ENCODE results near the gene GPR21. TPM values are rescaled to one million over a fixed set of nuclear protein-coding genes. Genes with fewer than 3 reads are reported as not detected.

GPR21 gene
- total RNA-seq, 2 donors from 2014 or later, result 0.97 TPM; not detected in 1

DNA sequence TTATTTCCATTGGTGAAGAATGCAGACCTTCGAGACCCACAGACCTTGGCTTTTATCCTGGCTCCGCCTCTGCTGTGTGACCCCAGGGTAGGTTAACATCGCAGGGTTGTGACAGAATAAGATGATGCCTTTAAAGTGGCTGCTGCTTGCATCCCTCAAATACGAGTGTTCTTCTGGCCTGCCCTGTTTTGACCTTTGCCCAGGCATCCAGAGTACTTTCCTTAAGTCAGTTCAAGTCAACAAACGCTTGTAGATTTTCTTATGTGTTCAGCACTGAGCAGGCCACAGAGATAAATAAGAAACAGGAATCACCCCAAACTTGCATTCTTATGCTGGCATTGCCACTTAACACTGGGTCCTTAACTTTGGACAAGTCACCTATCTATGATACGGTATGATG lies 50.2 kb downstream of the GPR21 start:
- DNase-seq (ENCODE audit: low spot score), result no peak
- Histone ChIP-seq H3K4me3 (no peak overlapping the region), H3K9me3 (no peaks in the 10 kb centered on the region), H3K27ac (no peak overlapping the region), H3K36me3 (no peaks in the 10 kb centered on the region), H3K27me3 (replicated peaks; ENCODE audit: insufficient read depth) (no peaks in the 10 kb centered on the region), H3K4me1 (replicated peaks) (no peaks in the 10 kb centered on the region)
- WGBS, result 71% methylated on average over 6 of the region's 6 CpGs
- intact Hi-C loops (cut with DNase I), result loop anchor here (5.0 kb wide), 1 partner anchor 264 kb away; no protein-coding TSS in a partner anchor
- TF ChIP-seq POLR2A (IDR thresholded peaks at IDR 0.05) (no peak), CTCF (IDR thresholded peaks at IDR 0.05) (no peak), POLR2AphosphoS5 (IDR thresholded peaks at IDR 0.05) (no peak)

GRCh38 chr9:123084256-123084655 lies 50.8 kb downstream of the GPR21 start:
- H3K36me3 ChIP-seq, result no peaks in the 10 kb centered on the region
- intact Hi-C loops (cut with DNase I), result loop anchor here (5.0 kb wide), 1 partner anchor 263 kb away; no protein-coding TSS in a partner anchor

More at GRCh38 chr9:123084256-123084655, 50.8 kb downstream of the GPR21 start:
- Histone ChIP-seq H3K27ac (no peak overlapping the region), H3K9me3 (no peaks in the 10 kb centered on the region), H3K4me3 (no peak overlapping the region), H3K27me3 (replicated peaks; ENCODE audit: insufficient read depth) (no peaks in the 10 kb centered on the region), H3K4me1 (replicated peaks) (peaks cover 5% of the 10 kb centered on the region)
- TF ChIP-seq POLR2A (IDR thresholded peaks at IDR 0.05), result no peak
- no peak for TF ChIP-seq CTCF (IDR thresholded peaks at IDR 0.05)
- no peak for TF ChIP-seq POLR2AphosphoS5 (IDR thresholded peaks at IDR 0.05)
- DNase-seq (ENCODE audit: low spot score), result no peak
- 97% methylated on average over 1 of the region's 1 CpG for WGBS

Small RNAs within 50 kb of the gene (small RNA-seq; reads per million reads assigned to genes)
- gene GPR21, result 0 reads per million in 2 donors

Other genes starting within 250 kb of the GPR21 start
- gene OR5C1, start 244.7 kb upstream of the GPR21 start, total RNA-seq, result not detected
- gene OR1K1, start 233.5 kb upstream of the GPR21 start, total RNA-seq, result not detected
- gene PDCL, start 205.1 kb upstream of the GPR21 start, total RNA-seq, result 10 to 100 TPM; 13.9 to 21.9 TPM
- gene RC3H2, start 128.3 kb upstream of the GPR21 start, total RNA-seq, result 10 to 100 TPM; 25.8 to 47.9 TPM
- gene ZBTB6, start 120.3 kb upstream of the GPR21 start, total RNA-seq, result 10 to 100 TPM in 1 of 2 donors, 1 to 10 TPM in 1; 6.5 to 10.3 TPM
- 10 to 100 TPM in 1 of 2 donors, 1 to 10 TPM in 1; 5.6 to 10.5 TPM for gene ZBTB26, start 102.2 kb upstream of the GPR21 start, total RNA-seq
- 100 to 1,000 TPM in 1 of 2 donors, 10 to 100 TPM in 1; 59.8 to 104 TPM for gene RABGAP1, start 92.6 kb upstream of the GPR21 start, total RNA-seq
- gene STRBP, start 234.9 kb downstream of the GPR21 start, total RNA-seq, result 10 to 100 TPM; 20.1 to 24.5 TPM